GM12872 (cell line): Measurements from ENCODE around the gene MED23.

Experiments used
- CTCF ChIP-seq: IDR thresholded peaks from 3 replicates; pipeline ENCODE4 v1.5.1; 2011; ENCODE audit warnings: low read depth, mild to moderate bottlenecking, low read length, moderate library complexity; ENCODE audit not compliant: insufficient read depth

Gene MED23

GRCh38 chr6:131629651-131630050, 1.6 kb upstream of the MED23 start:
- no peak for TF ChIP-seq CTCF

- TF ChIP-seq CTCF: no peak
Observed at GRCh38 chr6:131628726-131629125, 684 bp upstream of the MED23 start.

GRCh38 chr6:131615275-131615674, 12.8 kb downstream of the MED23 start:
- TF ChIP-seq CTCF: no peak

- no peak for TF ChIP-seq CTCF
Observed at GRCh38 chr6:131613296-131613925, 14.6 kb downstream of the MED23 start.

GRCh38 chr6:131602781-131603312, 25.2 kb downstream of the MED23 start:
- TF ChIP-seq CTCF: no peak

GRCh38 chr6:131600716-131601115, 27.3 kb downstream of the MED23 start:
- TF ChIP-seq CTCF: no peak

GRCh38 chr6:131597446-131597845, 30.6 kb downstream of the MED23 start:
- TF ChIP-seq CTCF: peak; percentile 27; the same call in 1 of the 3 replicates
